GM06990 (cell line): ENCODE results near the gene ZNF507.

Experiments used
- DNase-seq: peaks from one replicate; pipeline ENCODE4 v3.0.0-alpha.2; 2011; ENCODE audit not compliant: insufficient read length; ENCODE audit errors: extremely low read depth
- H3K27me3 ChIP-seq: replicated peaks from 2 replicates; pipeline ENCODE4 v1.6.0; 2011; ENCODE audit warnings: low read length; ENCODE audit not compliant: control insufficient read depth, insufficient read depth
- H3K36me3 ChIP-seq: 2 replicates; pipeline ENCODE4 v1.5.1; 2011; ENCODE audit warnings: low read length; ENCODE audit not compliant: control insufficient read depth, insufficient read depth
- H3K4me3 ChIP-seq: replicated peaks from 2 replicates; pipeline ENCODE4 v1.5.1; 2011; ENCODE audit warnings: low read depth, mild to moderate bottlenecking, control low read depth, low read length
- TF ChIP-seq, protein P1 (sequence below): IDR thresholded peaks from 2 replicates; pipeline ENCODE4 v1.5.1; 2011; ENCODE audit warnings: low read length, control low read depth, mild to moderate bottlenecking, inconsistent platforms; ENCODE audit not compliant: insufficient read depth, poor library complexity, severe bottlenecking

ZNF507 gene

DNA sequence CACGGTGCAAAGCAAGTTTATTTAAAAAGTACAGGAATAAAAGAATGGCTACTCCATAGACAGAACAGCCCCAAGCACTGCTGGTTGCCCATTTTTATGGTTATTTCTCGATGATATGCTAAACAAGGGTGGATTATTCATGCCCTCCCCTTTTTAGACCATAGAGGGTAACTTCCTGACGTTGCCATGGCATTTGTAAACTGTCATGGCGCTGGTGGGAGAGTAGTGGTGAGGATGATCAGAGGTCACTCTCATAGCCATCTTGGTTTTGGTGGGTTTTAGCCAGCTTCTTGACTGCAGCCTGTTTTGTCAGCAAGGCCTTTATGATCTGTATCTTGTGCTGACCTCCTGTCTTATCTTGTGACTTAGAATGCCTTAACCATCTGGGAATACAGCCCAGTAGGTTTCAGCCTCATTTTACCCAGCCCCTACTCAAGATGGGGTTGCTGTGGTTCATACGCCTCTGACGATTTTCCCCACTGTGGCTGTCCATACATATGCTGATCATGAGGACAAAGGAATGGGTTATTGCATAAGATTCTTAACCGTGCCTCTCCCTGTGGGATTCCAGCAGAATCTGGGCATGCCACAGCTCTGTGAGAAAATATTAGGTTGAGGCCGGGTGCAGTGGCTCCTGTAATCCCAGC is 36.9 kb upstream of the ZNF507 start:
- no peaks in the 10 kb centered on the region for H3K27me3 ChIP-seq
- TF ChIP-seq, protein P1, sequence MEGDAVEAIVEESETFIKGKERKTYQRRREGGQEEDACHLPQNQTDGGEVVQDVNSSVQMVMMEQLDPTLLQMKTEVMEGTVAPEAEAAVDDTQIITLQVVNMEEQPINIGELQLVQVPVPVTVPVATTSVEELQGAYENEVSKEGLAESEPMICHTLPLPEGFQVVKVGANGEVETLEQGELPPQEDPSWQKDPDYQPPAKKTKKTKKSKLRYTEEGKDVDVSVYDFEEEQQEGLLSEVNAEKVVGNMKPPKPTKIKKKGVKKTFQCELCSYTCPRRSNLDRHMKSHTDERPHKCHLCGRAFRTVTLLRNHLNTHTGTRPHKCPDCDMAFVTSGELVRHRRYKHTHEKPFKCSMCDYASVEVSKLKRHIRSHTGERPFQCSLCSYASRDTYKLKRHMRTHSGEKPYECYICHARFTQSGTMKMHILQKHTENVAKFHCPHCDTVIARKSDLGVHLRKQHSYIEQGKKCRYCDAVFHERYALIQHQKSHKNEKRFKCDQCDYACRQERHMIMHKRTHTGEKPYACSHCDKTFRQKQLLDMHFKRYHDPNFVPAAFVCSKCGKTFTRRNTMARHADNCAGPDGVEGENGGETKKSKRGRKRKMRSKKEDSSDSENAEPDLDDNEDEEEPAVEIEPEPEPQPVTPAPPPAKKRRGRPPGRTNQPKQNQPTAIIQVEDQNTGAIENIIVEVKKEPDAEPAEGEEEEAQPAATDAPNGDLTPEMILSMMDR = no peak
- H3K4me3 ChIP-seq = no peak overlapping the region
- no peaks in the 10 kb centered on the region for H3K36me3 ChIP-seq
- no peak for DNase-seq

DNA sequence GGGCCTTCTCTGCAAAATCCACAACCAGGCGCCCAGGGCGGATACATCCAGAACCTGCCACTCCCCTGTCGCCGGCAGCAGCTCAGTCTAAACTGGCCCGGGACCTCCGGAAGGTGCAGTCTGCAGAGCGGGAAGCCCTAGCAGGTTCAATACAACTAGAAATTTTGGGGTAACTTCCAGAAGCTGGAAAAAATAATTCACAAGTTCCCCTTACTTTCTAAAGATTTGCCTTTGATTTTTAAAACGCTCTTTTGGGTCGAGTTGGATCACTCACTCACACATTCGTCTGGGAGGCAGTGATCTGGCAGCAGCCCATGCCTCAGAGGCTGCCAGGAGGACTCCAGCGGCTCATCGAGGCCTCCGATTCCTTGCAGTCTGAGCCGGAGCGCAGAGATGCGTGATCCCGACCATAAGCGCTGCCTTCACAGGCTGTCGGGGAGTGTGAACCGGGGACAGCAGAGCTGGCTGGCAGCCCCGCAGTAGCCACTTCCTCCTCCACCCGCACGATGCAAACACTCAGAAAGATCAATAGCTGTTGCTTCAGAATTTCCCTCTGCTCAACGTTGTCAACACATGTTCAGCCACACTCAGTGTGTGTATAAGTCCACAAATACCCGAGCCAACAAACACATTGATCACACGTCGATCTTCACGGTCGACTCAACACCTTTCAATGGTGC is 35.6 kb upstream of the ZNF507 start:
- Histone ChIP-seq H3K4me3 (no peak overlapping the region), H3K27me3 (no peaks in the 10 kb centered on the region), H3K36me3 (no peaks in the 10 kb centered on the region)
- no peak for DNase-seq
- TF ChIP-seq, protein P1 = no peak

DNA sequence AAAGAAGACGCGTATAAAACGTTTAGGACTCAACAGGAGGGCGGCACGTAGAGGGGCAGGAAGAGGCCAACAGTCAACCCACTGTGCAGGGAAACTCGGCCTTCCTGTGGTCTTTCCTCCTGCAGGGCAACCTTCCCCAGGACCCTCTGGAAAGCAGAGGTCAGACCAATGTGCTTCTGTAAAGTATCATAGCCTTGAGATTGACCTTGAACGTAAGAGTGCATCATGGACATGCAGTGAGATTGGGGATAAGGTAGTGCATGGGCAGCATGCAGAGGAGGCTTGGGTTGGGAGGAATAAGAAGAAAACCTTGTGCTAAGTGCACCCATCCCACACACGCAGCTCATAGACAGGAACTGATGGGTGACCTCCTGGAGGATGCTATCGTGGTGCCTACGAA is 34.0 kb upstream of the ZNF507 start:
- no peaks in the 10 kb centered on the region for H3K27me3 ChIP-seq
- TF ChIP-seq, protein P1 = no peak
- DNase-seq = no peak
- H3K36me3 ChIP-seq = no peaks in the 10 kb centered on the region
- no peak overlapping the region for H3K4me3 ChIP-seq

DNA sequence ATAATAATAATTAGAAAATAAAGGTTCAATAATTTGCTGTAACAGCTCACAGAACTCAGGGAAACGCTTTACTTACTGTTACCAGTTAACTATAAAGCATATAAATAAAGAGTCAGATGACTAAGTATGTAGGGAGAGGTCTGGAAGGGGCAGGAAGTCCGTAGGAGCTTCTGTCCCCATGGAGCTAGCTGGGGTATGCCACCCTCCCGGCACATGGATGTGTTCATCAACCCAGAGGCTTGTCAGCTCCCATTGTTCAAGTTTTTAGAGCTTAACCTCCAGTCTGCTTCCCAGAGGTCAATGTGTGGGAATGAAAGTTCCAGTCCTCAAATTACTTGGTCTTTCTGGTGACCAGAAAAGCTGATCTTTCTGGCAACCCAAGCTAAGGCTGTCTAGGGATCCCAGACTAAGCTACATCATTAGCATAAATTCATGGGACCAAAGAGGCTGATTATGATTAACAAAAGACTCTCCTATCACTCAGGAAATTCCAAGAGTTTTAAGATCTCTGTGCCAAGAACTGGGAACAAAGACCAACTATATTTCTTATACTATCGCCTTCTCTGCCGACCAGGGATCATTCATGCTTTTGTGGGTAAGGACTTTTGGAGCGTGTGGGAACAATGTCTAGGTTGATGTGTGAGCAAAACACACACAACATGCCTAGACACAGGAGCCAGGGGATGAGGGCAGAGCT is 31.7 kb upstream of the ZNF507 start:
- Histone ChIP-seq H3K27me3 (no peaks in the 10 kb centered on the region), H3K36me3 (no peaks in the 10 kb centered on the region), H3K4me3 (no peak overlapping the region)
- no peak for DNase-seq
- TF ChIP-seq, protein P1 = no peak

DNA sequence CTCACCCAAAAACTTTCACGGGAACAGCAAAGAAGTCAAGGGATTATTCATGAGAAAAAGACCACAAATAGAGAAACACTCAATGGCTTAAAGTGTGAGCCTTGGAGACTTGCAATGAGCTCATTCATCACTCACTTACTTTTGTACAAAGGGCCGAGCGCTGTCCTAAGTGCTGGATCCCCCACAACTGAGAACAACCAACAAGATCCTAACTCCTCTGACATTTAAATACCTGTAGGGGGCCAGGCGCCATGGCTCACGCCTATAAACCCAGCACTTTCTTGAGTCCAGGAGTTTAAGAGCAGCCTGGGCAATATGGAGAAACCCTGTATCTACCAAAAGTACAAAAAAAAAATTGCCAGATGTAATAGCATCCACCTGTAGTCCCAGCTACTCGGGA is 29.4 kb upstream of the ZNF507 start:
- no peak for DNase-seq
- TF ChIP-seq, protein P1 = no peak
- Histone ChIP-seq H3K36me3 (no peaks in the 10 kb centered on the region), H3K27me3 (no peaks in the 10 kb centered on the region), H3K4me3 (no peak overlapping the region)
